ENCODE measurements around the gene TMEM150C.
A peak's percentile ranks its signal among the peaks of the same experiment; 100 is the strongest.
"Not testable (repeated sequence)": the region's sequence is repeated elsewhere in the genome, so short reads cannot be mapped to it uniquely, and the experiment has no call there.

The TMEM150C gene

GRCh38 chr4:82515705-82516104, 46.1 kb downstream of the TMEM150C start:
- DNase-seq (ENCODE audit: low read depth), result peak; percentile 94

- DNase-seq (ENCODE audit: low read depth), result no peak
These were observed 48.4 kb downstream of the TMEM150C start for GRCh38 chr4:82513382-82513781.

- DNase-seq (ENCODE audit: low read depth), result no peak
These were observed 51.6 kb downstream of the TMEM150C start for GRCh38 chr4:82510216-82510615.

- DNase-seq (ENCODE audit: low read depth), result no peak
These were observed 52.9 kb downstream of the TMEM150C start for GRCh38 chr4:82508806-82509428.

DNA sequence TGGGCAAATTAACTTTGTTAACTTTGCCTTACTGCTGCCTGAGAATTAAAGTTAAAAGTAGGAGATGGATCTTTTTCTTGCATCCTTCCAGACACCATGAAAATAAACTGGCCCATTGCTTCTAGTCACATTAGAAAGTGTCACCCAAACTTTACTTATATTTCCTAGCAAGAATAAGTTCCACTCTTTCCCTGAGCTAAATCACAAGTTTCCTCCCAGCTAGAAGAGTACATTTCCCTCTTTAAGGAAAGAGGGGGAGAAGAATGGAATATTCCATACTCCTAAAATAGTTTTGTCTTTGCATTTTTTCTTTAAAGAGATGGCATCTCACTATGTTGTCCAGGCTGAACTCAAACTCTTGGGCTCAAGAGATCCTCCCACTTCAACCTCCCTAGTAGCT, 53.8 kb downstream of the TMEM150C start:
- no peak for DNase-seq (ENCODE audit: low read depth)

DNA sequence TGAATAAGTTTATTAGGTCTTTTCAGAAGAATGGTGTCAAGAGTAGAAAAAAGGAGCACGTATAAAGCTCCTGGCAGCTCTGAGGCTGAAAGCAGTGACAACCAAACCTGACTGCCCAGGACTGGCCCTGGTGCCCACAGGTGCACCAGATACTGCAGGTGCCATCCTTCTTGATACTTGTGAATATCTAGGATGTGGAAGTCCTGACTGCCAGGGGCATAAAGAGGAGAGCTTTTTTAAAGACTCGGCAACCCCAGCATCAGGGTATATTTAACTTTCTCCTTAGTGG, 60.7 kb downstream of the TMEM150C start:
- no peak for DNase-seq (ENCODE audit: low read depth)

- peak; percentile 73 for DNase-seq (ENCODE audit: low read depth)
These were observed 61.2 kb downstream of the TMEM150C start for GRCh38 chr4:82500435-82501153.

DNA sequence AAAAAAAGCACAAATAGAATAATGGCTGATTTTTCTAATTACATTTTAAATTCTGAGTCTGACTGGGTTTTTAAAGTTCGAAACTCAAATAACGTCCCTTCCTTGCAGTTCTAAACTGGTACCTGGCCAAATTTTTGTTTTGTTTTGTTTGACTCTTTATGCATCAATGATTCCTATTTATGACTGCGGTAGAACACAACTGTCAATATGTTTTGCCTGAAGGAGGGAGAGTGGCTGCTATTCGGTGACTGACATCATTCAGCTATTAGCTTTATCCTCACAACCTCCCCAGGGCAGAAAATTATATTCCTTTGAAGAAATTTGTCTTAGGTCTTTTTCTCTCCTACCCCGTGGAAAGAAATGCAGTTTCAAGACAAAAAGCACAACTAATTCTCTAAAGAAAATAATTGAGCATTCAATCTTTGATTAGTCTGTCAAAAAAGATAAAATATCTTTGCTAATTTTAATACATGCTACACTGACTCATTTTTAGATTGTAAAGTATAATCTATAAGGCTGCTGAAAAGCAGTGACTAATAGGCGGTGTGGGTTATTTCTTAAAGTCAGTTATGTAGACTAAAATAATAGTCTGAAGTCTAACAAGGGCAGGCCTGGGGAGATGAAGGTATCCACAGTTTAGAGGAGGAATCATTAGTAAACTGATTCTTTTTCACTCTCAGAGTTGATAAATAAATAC, 61.9 kb downstream of the TMEM150C start:
- peak; percentile 62 for DNase-seq (ENCODE audit: low read depth)

DNA sequence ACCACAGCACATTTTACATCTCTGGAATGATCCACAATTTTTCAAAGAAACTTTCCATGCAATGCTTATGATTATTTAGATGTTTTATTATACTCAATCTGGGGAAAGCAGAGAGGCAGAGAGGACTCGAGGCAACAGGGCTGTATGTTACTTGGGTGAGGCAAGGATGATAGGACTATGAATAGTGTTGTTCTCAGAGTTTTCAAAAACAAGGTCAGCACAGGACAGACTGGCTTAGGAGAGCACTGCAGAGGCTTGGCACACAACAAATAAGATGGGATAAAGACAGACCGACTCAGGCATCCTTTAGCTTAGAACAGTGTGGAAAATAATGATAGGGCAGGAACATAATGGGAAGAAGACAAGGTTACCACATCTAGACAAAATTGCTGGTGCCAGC, 65.4 kb downstream of the TMEM150C start:
- no peak for DNase-seq (ENCODE audit: low read depth)

- no peak for DNase-seq (ENCODE audit: low read depth)
These were observed 66.1 kb downstream of the TMEM150C start for GRCh38 chr4:82495666-82496065.

- DNase-seq (ENCODE audit: low read depth), result peak; percentile 90
These were observed 67.9 kb downstream of the TMEM150C start for GRCh38 chr4:82493721-82494425.

DNA sequence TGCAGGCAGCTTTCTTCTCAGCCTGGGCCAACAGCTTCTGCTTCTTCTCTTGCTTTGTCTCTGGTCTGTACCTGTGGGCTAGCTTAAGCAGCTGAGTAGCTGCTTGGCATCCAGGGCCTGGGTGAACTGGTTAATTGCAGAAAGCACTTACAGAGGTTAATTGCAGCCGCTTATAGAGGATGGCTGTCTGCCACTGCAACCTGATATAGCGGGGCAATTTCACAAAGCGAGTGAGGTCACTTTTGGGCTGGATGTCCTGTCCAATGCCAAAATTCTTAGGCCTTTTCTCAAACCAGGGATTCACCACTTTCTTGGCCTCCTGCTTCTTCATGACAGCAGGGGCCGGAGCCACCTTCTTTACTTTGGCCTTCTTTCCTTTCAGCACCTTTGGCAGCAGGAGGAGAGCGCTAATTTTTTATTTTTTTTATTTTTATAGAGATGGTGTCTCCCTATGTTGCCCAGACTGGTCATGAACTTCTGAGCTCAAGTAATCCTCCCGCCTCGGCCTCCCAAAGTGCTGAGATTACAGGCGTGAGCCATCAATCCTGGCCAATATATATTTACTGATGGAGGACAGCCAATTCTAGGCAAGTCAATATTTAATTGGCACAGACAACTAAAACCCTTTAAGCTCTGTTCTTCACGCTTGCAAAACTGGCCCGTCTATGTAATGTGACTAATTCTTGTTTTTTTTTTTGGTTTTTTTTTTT, 70.4 kb downstream of the TMEM150C start:
- DNase-seq (ENCODE audit: low read depth), result no peak

DNA sequence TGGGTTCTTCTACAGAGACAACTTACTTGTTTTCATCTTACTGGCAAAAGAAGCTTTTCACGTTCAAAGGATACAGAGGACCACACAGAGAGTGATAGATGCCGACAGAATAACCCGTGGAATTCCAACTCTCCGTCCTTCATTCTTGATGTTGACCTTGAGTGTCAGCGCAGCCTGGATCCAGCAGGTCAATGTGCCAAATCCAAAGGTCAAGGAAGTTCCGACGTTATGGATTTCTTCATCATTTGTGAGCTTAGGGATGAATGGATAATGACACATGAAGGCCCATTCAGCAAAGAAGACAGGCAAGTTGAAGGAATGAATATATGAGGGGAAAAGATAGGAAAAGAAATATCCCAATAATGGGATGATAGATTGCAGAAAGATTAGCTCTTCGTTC, 71.8 kb downstream of the TMEM150C start:
- no peak for DNase-seq (ENCODE audit: low read depth)

DNA sequence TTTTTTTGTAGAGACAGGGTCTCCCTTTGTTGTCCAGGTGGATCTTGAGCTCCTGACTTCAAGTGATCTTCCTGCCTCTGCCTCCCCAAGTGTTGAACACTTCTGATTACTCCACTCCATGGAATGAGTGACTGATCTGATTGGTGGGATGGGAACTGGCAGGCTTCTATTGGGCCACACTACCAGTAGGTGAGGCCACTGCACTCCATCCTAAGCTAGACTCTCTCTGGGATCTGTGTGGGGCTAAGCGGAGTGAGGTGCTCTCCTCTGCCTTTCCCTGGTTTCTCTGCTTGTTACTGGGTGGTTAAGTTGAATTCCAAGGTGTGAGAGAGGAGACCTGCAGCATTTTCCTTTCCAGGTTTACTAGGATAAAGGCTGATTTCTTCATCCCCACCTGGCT, 72.7 kb downstream of the TMEM150C start:
- no peak for DNase-seq (ENCODE audit: low read depth)

DNA sequence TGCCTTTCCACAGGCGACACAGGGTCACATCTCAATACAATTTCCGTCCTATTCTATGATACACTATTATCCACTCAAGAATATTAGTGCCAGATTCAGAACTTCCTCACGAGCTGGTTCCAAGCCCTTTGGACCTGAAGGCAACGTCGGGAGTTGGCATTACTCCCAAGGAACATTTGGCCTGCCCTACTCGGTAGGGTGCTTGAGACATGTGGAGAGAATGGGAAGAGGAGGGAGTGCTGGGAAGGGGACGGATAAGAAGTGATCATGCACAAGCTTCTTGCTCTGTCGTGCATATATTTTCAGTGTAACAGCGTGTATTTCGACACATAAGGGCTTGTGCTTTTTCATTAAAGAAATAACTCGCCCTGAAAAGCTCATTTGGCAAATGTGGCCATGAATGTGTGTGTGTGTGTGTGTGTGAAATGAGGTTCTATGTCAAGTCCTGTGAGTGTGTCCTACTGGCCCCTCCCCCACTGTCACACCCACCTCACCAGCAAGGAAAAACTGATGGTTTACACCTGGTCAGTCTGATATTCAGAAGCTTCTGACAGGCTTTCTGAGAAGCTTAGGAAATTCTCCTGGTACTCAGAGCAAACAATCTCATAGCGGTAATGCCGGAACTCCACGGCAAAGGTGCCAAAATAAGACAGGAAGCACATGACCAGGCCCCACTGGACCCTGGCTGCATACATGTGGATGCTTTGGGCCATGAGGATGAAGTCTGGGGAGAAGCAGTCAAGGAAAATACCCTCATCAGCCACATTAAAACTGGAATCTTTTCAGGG, 76.6 kb downstream of the TMEM150C start:
- no peak for DNase-seq (ENCODE audit: low read depth)

DNA sequence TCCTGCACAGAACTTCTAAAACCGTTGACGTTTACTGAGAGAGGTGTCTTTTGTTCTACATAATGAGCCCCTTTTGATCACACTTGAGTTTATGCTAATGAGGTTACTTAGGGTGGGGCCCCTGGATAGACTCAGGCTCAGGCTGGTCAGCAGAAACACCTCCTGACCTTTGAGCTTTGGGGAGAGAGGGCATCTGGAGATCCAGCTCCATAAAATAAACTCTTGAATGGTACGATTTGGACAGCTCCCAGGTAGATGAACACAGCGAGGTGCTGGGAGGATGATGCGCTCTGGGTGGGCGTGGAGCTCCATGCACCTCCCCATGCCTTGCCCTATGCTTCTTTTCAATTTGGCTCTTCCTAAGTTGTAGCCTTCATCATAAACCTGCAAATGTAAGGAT, 79.4 kb downstream of the TMEM150C start:
- no peak for DNase-seq (ENCODE audit: low read depth)

DNA sequence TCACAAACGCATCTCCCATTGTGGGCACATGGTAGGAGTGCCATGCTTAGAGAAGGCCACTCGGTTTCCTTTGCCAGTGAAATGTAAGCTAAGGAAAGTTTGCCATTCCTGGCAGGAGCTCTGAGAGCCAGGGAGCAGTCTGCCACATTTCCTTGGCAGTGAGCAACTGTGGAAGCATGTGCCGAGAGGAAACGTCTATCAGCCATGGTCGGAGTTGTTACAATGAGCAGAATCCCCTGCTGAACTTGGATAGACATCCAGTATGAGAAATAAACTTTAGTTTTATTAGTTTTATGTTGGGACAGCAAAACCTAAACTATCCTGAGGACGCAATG, 80.3 kb downstream of the TMEM150C start:
- DNase-seq (ENCODE audit: low read depth), result no peak

DNA sequence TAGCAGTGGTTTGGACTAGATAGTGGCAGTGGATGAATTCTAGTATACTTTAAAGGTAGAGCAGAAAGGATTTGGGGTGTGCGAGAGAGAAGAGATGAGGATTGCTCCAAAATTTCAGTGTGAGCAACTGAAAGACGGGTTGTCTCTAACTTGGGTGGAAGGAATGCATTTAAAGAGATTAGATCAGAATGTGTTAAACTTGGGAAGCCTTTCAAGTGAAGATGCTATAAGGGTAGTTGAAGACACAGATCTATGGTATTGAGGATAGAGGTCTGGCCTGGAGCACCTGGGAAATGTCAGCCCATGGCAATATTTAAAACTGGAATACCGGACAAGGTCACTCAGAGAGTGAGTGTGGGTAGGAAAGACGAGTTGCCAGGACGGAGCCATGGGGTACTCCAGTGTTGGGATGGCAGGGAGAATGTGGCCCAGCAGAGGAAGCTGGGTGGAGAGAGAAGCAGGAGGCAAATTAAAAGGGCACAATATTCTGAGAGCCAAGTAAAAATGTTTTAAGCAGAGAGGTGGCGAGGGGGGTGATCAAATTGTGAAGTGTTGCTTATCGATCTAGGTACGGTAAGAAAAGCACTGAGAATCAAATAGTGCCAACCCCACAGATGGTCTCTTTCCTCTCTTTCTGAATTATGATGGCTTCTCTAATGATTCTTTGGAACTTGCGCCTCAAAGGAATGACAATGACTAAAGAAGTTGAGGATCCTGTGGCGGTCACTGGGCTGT, 80.8 kb downstream of the TMEM150C start:
- no peak for DNase-seq (ENCODE audit: low read depth)

DNA sequence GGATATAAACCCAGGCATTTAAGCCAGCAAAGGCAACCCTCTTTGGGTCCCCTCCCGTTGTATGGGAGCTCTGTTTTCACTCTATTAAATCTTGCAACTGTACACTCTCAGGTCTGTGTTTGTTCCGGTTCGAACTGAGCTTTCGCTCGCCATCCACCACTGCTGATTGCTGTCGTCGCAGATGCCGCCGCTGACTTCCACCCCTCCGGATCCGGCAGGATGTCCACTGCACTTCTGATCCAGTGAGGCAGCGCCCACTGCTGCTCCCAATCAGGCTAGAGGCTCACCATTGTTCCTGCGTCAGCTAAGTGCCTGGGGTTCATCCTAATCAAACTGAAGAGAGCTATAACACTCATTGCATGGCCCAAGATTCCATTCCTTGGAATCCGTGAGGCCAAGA, 82.2 kb downstream of the TMEM150C start:
- no peak for DNase-seq (ENCODE audit: low read depth)

- not testable (repeated sequence) for DNase-seq (ENCODE audit: low read depth)
These were observed 84.3 kb downstream of the TMEM150C start for GRCh38 chr4:82477469-82477868.

DNA sequence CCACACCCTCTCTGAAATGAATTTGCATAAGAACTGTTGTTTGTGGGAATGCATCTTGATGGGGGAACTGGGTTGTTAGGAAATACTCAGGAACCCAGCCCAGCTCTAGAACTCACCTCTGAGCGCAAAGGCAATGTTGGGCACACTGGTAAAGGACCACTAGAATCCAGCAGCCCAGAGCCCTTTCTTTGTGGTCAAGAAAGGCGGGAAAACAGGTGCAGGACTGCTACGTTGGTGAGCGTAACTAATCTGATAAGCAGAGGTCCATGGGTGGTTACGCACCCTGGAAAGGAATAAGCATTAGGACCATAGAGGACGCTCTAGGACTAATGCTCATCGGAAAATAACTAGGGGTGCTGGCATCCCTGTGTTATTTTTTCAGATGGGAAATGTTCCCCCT, 85.9 kb downstream of the TMEM150C start:
- DNase-seq (ENCODE audit: low read depth), result not testable (repeated sequence)

All from EH (cell line).